Stimulated activated CD8-positive, alpha-beta memory T cell treated with anti-CD3 and anti-CD28 coated beads, Interleukin-4, amount 100 ng/mL, for 4 hours (primary cell): ENCODE results near the gene SLC4A1.
A peak's percentile ranks its signal among the peaks of the same experiment; 100 is the strongest.

ENCODE experiments used
- DNase-seq, 2 donors: peaks; one replicate each; pipeline ENCODE4 v3.0.0-alpha.2; 2020; ENCODE audit warnings: low read depth in 2 of 2, low spot score in 1 of 2

SLC4A1 gene

DNA sequence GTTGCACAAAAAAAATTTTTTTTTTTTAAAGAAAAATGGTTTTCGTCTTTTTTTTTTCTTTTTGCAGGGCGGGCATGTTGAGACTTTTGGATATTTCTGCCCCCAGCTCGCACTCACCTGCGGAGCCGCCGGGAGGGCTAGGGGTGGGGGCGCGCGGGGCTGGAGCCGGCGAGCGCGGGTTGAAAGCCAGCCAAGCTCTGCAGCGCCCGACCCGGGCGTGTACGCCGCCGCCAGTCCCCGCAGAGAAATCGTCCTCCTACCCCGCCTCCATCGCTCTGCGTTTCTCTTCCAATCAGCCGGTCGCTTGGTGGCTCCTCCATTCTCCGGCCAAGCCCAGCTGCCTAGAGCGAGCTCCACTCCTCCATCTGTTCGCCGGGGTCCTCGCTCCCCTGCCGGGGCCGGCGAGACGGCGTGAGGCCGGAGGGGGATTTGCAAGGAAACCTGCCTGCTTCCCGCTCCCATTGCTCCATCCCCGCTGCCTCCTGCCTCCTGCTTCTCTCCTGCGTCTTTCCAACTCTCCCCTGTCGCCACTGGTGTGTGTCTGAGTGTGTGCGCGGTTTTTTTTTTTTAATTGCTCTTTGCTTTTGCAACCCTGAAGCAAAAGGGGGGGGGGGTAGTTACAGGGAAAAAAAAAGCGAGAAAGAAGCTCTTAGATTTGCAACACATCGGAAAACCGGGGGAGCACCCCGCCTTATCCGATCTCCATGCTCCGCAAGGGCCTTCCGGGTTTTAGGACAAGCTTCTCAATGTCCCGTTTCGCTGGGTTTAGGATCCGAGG, 46.7 kb downstream of the SLC4A1 start:
- DNase-seq, result no peak

DNA sequence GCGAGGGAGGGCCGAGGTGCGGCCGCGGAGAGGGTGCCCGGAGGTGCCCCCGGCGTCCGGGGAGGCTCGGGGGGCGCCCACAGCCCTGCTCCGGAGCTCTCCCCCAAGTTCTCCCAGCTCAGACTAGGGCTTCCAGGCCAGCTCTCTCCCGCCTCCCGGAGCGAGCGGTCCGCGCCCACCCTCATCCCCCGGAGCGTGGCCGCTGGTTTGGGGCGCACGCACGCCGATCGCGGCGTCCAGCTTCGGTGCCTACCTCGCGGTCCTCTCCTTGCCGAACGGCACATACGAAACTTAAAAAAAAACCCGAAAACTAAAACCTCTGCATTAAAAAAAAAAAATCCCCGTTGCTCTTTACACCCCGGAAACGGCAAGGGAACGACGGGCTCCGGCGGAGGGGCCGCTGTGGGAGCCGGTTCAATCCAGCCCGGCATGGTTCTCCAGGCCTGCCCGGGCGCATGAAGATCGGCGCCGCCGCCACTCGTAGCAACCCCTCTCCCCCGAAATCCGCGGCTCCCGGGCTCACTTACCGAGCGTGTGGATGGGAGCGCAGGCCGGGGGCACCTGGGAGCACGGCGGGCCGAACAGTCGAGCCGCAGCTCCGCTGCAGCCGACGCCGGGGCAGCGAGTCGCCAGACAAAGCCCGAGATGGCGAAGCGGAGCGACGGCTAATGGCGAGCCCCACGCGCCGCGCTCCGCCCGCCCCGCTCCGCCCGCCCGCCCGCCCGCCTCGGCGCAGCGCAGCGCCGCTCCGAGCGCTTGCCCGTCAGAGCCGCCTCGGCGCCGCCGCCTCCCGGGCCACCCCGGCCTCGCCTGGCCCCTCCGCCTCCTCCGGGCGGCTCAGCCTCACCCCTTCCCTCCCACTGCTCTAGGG, 47.5 kb downstream of the SLC4A1 start:
- no peak for DNase-seq

DNA sequence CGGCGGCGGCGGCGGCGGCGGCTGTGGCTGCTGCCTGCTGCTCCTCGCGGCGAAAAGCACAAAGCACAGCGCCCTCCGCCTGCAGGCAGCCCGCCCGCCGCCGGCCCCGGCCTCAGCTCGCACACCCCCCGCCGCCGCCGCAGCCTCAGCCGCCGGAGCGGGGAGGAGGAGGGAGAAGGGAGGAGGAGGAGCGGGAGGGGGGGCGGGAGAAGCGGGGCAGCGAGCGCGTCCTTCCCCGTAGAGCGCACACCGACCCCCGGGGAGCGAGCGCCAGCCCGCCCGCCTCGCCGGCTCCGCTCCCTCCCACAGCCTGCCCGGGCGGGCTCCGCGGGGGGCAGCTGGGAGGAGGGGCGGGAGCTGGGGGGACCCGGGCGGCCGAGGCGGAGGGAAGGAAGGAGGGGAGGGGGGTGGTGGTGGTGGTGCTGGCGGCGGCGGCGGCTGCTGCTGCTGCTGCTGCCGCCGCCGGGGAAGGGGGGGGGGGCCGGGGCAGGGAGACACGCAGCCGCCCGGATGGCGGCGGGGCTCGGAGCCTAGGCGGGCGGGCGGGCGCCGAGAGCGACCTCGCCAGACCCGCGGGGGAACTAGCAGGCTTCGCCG, 48.2 kb downstream of the SLC4A1 start, which contains the start of gene UBTF:
Gene UBTF, minus strand, starts transcription at position 60 of the 597 bp plus-strand sequence. CDS start 1,446 bp downstream, outside the sequence.
- DNase-seq, result peak in 1 of 2 donors; percentile 57

DNA sequence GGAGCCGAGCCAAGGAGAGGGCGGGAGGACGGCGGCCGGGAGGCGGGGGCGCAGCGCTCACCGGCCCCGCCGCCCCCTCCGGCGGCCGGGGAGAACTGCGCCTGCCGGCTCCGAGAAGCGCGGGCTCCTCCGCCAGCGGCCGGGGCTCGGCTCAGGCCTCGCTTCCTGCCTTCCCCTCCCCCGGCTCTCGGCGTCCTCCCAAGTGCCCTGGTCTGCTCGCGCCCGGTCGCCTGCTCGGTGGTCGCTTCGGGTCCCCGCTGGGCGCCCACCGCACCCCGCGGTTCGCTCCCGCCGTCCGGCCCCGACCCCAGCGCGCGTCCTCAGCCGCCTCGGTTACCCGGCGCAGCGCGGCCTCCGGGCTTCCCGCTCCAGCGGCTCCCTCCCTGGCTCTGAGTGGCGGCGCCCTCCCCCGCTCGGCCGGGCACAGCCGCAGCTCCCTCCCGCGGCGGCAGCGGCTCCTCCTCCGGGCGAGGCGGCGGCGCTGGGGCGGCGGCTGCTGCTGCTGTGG, 48.8 kb downstream of the SLC4A1 start:
- DNase-seq, result peak in 1 of 2 donors; percentile 49

DNA sequence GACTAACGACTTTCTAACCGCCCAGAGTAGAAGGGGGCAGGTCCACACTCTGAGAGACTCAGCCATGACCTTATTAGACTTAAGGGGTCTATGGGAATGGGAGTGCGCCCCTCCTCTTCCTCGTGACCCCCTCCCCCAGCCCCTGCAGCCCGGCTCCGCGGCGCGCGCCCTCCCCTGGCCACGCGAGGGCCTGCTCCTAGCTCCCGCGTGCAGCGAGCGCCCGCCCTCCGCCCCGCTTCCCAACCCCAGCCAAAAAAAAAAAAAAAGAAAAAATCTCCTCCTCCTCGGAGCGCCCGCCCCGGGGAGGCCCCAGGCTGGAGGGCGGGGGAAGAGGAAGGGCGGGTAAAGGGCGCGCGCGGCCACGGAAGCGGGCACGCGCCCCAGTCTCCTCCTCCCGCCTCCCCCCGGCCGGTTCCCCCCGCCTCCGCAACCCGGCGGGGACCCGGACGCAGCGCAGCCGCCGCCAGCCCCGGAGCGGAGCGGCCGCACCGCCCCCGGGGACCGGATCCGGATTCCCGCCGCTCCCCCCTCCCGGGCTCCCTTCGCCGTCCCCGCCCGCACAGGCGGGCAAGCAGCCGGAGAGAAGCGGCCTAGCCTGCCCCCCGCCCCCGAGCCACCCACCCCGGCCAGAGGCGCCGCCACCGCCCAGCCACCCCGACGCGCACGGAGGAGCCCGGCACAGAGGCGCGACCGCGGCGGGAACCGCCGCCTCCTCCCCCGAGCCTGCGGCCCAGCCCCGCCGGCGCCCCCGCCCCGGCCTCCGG, 49.4 kb downstream of the SLC4A1 start:
- DNase-seq, result peak; percentile 60 to 77

DNA sequence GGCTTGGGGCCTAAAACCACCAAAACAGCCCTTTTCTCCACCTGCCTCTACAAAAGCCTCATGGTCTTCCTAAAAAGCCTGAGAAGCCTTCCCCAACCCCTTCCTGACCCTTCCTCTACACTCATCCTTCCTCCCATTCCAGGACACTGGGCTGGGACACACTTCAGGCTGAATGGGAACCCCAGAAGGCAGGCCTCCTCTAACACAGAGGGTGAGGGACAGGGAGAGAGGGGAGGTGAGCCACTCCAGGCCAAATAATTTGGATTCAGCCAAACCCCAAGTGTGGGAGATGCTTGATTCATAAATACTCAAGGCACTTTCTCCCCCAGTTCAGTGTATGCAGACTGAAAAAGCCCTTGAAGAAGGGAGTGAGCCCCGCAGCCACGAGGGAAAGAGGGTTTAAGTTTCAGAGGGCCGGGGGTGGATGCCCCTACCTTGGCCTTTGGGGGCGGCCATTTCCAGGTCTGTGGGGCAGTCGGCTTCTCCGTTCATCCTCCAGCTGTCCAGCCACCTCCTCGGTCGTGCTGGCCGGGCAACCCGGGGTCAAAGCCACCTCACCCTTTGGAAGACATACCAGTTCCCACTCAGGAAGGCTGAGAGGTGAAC, 50.1 kb downstream of the SLC4A1 start:
- DNase-seq, result no peak

DNA sequence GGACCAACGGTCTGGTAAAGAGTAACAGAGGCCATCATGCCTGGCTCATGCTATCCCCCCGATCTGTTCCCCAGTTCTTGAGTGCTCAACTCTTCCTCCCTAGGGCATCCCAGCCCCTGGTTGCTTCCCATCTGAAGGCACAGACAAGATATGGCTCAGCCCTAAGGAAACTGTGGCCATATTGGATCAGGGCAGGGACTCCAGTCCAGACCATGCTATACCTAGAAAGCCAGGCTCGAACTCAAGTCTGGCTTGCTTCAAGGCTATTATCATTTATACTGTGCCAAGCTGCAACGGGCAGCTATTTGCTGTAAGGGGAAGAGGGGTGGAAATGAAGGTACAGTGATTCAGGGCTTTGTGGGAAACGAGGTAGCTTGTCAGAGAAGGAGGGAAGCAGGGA, 51.2 kb downstream of the SLC4A1 start:
- DNase-seq, result no peak

DNA sequence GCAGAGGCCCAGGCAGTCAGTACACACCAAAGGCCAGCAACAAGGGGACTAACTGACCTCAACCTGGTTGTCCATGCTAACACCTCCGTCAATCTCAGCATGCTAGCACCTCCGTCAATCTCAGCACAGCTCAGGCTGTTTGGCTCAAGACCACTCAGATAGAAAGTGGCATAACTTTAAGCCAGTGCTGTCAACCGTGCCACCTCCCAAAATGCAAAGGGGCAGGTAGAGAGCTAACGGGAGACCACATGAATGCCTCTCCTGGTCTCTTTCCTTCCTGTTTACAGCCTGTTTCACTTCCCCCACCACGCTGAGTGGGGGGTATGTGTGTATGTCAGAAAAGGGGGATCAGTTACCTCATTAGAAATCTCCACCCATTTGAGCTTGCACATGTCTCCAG, 51.8 kb downstream of the SLC4A1 start:
- no peak for DNase-seq

DNA sequence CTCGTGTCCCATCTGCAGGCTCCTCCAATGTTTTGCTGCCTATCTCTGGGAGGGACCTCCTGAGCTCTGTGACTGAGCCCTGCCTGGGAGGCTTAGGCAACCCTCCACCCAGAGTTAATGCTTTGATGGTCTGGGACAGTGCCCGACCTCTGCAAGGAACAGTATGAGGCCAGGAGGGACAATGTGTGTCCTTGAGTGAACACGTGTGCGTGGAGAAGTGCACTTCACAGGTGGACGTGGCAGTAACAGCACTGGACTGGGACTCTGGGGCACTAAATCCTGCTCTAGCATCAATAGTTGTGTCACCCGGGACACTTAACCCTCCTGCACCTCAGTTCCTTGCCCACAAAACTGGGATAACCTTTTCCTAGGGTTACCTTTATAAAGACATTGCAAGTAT, 53.0 kb downstream of the SLC4A1 start:
- no peak for DNase-seq

DNA sequence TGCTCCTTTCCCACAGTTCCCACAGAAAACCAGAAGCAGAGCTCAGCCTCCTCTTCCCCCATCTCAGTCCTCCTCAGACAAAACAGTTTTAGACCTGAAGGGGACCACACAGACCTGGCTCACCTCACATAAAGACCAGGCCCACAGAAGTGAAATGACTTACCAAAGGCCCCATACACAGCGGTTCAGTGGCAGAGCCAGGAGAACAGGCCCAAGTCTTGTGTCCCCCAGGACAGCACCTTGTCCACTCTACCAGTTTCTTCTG, 53.8 kb downstream of the SLC4A1 start:
- DNase-seq, result no peak

DNA sequence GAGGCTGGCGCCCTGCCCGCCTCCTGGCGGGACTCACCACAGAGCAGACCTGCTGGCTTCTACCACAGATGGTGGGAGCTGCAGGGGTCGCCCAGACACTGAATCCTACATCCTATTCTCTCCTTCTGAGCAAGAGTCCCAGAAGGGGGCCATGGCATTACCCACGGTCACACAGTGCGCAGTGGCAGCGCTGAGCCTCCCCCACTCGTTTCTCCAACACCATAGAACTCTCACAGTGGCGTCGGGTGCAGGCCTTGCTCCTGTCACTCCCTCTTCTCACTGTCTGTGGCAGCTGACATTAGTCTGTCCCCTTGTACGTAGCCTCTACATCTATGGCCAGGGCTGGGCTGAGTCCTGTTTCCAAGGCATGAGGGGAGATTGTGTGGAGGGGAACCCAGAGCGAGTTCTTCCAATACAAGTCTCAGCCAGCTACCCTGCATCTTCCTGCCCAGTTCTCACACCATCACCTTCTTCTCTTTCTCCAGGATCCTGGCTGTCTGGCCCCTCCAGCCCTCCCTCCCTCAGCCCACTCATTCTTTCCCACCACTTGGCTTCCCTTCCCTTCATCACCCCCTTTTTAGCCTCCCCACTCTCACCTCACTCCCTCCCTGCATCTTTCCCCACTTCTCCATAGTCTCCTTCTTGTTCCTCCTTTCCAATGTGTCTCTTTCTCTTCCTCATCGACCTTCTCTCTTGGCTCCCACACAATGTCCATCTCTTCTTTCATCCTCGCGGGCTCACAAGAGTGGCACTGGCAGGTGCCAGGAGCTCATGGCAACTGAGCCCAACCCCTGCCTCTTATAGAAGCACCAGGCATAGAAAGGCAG, 54.3 kb downstream of the SLC4A1 start:
- DNase-seq, result no peak

DNA sequence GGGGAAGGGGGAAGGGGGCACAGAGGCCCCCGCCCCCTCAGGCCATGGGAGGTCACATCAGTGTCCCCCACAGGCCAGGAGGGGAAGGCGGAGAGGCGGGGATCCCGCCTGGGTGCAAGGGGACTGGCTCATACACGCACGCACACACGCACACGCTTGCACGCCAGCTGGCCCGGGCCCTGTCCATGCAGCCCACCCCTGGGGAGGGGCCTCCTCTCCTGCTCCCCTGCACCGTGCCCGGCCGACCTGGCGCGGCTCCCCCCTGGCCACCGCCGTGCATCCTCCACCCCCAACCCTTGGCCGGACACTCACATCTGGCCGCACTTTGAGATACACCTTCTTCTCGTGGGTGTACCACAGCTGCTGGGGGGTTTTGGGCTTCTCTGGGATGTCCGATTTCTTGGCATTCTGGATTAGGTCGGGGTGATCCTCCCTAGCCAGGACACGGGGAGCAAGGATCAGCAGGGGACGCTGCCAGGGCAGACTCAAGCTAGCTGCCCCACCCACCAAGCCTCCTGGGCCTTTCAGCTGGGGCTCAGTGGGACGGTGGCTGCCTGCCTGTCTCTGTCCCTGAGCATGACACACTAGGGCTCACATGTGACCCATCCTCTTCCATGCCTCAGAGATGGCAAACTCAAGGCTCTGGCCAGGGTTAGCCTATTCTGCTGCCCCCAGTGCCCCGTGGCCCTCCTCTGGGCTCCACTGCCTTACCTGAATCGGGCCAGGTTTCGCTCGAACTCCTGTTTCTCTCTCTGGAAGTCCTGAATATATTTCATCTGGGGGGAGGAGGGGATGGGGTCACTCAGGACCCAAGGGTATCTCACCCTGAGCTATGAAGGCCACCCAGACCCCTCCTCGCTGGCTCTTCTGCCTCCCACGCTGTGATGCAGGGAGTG, 55.2 kb downstream of the SLC4A1 start:
- no peak for DNase-seq

DNA sequence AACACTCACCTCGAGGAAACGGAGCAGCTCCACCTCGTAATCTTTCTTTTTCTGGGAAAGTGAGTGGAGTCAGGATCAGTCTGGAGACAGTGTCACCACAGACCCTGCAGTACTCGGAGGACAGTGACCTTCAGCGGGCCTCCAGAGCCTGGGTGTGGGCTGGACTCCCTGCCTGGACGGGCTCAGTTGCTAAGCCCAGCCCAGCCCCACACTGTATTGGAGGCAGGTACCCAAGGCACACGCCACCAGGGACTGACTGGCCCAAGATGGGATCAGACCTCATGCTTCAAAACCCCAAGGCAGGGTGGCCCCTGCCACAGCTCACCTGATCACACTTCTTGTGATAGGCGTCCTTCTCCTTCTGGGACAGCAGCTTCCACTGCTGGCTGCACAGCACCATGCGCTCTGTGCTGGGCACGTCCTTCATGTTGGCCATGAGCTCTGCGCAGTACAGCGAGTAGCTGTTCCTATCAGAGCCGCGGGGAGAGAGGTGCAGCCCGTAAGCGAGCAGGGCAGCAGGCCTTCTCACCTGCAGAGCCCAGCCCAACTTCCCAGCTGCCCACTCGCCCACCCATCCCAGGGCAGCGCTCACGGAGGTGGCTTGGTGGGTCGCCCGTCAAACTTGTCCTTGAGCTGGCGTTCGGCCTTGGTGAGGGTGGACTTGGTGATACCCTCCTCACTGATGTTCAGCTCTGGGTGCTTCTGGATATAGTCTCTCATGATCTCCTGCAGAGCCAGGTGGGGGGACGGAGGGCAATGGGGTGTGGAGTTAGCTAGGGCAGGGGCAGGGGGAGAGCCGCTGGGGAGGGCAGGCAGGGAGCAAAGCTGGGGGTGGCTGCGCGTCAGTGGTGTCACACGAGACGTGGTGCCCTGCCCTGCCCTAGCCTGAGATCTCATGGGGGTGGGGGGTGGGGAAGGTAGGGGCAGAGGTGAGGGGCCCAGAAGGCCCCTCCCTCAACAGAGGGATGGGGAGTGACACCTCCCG, 56.4 kb downstream of the SLC4A1 start:
- no peak for DNase-seq

DNA sequence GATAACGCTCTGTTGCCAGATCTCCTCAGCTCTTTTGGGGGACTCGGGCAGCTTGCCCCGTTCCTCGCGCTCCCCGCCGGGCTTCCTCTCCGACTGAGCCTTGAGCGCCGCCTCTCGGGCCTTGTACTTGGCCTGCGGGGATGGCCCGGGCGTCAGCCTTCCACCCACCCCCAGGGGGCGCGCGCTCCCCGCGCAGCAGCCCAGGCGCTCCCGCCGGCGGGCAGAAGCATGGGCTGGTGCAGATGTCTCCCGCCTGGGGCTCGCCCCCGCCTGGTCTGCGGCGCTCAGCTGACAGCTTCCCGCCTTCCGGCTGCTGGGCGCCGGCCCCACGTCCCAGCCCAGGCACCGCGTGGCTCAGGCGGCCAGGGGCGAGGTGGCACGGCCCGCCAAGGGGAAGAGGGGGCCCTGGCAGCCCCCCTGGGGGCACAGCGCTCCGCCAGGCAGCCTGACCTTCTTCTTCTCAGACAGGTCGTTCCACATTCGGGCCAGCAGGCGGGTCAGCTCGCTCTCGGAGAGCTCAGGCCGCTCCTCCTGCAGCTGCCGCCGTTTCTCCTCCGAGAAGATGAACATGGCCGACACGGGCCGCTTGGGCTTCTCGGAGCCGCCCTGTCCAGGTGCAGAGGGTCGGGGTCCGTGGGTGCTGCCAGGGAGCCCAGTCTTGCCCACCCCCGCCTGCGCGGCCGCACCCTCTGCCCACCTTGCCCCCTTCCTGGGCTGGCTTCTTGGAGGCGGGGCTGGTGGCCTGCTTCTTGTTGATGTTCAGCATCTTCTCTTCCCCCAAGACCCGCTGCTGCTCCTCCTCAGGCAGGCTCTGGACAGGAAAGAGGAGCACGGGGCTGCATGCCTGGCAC, 57.4 kb downstream of the SLC4A1 start:
- DNase-seq, result peak; percentile 72 to 80

DNA sequence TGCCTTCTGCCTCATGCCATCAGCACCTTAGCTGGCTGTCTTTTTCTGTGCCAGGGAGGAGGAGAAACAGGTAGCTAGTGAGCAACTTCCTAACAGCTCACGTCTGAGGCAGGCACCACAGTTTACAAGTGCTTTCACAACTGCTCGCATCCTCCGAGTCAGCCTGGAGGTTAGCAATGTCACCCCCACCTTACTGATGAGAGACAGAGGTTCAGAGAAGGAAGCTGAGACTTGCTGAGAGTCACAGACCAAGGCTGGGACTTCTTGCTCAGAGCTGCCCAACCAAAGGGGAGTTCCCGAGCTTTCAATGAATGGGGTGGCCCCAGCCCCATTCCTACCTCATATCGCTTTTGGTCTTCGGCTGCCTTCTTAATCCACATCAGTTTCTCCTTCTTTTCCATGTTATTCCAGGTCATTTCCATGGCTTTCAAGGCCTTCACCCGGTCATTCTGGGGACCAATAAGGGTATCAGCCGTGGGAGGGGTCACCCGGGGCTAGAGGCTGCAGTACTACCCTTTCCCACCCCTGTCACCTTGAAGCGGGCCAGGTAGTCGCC, 58.1 kb downstream of the SLC4A1 start:
- no peak for DNase-seq

DNA sequence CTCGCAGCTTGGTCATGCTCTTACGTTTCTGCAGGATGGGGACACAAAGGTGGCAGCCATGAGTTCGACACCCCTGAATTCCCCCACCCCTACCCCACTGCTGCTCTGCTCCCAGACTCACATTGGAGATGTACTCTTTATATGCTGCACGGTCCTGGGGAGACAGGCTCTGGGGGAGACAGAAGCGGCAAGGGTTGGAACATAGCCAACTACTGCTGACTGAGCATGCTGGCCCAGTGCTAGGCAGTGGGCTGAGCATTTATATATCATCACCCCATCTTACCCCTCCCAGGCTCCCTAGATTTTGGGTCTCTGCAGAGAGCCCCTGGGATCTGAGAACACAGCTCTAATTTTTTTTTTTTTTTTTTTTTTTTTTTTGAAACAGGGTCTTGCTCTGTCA, 60.2 kb downstream of the SLC4A1 start:
- no peak for DNase-seq
